Measurements from ENCODE around the gene MEG3. TPM values are rescaled to one million over a fixed set of nuclear protein-coding genes. Genes with fewer than 3 reads are reported as not detected.
A peak's percentile ranks its signal among the peaks of the same experiment; 100 is the strongest.

The MEG3 gene
- total RNA-seq, 1 donor from 2014 or later, result 46.1 TPM

GRCh38 chr14:100844846-100845245 lies 18.9 kb downstream of the MEG3 start:
- TF ChIP-seq CTCF (IDR thresholded peaks at IDR 0.05; ENCODE audit: insufficient read depth, low read length, poor library complexity, severe bottlenecking), result no peak
- no peaks in the 10 kb centered on the region for H3K36me3 ChIP-seq (ENCODE audit: control insufficient read depth, insufficient read depth, low read length)
- H3K27me3 ChIP-seq (ENCODE audit: control insufficient read depth, insufficient read depth, low read length), result no peaks in the 10 kb centered on the region
- H3K4me3 ChIP-seq (ENCODE audit: low read depth, low read length), result no peak overlapping the region
- DNase-seq (ENCODE audit: low read depth), result no peak

GRCh38 chr14:100845341-100845740 lies 19.4 kb downstream of the MEG3 start:
- Histone ChIP-seq H3K4me3 (ENCODE audit: low read depth, low read length) (no peak overlapping the region), H3K36me3 (ENCODE audit: control insufficient read depth, insufficient read depth, low read length) (no peaks in the 10 kb centered on the region), H3K27me3 (ENCODE audit: control insufficient read depth, insufficient read depth, low read length) (no peaks in the 10 kb centered on the region)
- TF ChIP-seq CTCF (IDR thresholded peaks at IDR 0.05; ENCODE audit: insufficient read depth, low read length, poor library complexity, severe bottlenecking), result no peak
- DNase-seq (ENCODE audit: low read depth), result no peak

GRCh38 chr14:100846309-100846859 lies 20.5 kb downstream of the MEG3 start:
- no peak for TF ChIP-seq CTCF (IDR thresholded peaks at IDR 0.05; ENCODE audit: insufficient read depth, low read length, poor library complexity, severe bottlenecking)
- H3K27me3 ChIP-seq (ENCODE audit: control insufficient read depth, insufficient read depth, low read length), result no peaks in the 10 kb centered on the region
- no peak overlapping the region for H3K4me3 ChIP-seq (ENCODE audit: low read depth, low read length)
- no peaks in the 10 kb centered on the region for H3K36me3 ChIP-seq (ENCODE audit: control insufficient read depth, insufficient read depth, low read length)
- DNase-seq (ENCODE audit: low read depth), result no peak

- no peak for TF ChIP-seq CTCF (IDR thresholded peaks at IDR 0.05; ENCODE audit: insufficient read depth, low read length, poor library complexity, severe bottlenecking)
- no peak overlapping the region for H3K4me3 ChIP-seq (ENCODE audit: low read depth, low read length)
- H3K36me3 ChIP-seq (ENCODE audit: control insufficient read depth, insufficient read depth, low read length), result no peaks in the 10 kb centered on the region
- H3K27me3 ChIP-seq (ENCODE audit: control insufficient read depth, insufficient read depth, low read length), result no peaks in the 10 kb centered on the region
- DNase-seq (ENCODE audit: low read depth), result no peak
These were observed 23.3 kb downstream of the MEG3 start for GRCh38 chr14:100849115-100849781.

GRCh38 chr14:100850841-100851585 lies 25.1 kb downstream of the MEG3 start:
- H3K36me3 ChIP-seq (ENCODE audit: control insufficient read depth, insufficient read depth, low read length), result no peaks in the 10 kb centered on the region
- H3K27me3 ChIP-seq (ENCODE audit: control insufficient read depth, insufficient read depth, low read length), result no peaks in the 10 kb centered on the region
- H3K4me3 ChIP-seq (ENCODE audit: low read depth, low read length), result no peak overlapping the region
- no peak for DNase-seq (ENCODE audit: low read depth)
- TF ChIP-seq CTCF (IDR thresholded peaks at IDR 0.05; ENCODE audit: insufficient read depth, low read length, poor library complexity, severe bottlenecking), result peak; percentile 66
